ENCODE data around the gene EMP1.

Gene EMP1

GRCh38 chr12:13219320-13219719, 22.8 kb downstream of the EMP1 start:
- TF ChIP-seq, protein P1, sequence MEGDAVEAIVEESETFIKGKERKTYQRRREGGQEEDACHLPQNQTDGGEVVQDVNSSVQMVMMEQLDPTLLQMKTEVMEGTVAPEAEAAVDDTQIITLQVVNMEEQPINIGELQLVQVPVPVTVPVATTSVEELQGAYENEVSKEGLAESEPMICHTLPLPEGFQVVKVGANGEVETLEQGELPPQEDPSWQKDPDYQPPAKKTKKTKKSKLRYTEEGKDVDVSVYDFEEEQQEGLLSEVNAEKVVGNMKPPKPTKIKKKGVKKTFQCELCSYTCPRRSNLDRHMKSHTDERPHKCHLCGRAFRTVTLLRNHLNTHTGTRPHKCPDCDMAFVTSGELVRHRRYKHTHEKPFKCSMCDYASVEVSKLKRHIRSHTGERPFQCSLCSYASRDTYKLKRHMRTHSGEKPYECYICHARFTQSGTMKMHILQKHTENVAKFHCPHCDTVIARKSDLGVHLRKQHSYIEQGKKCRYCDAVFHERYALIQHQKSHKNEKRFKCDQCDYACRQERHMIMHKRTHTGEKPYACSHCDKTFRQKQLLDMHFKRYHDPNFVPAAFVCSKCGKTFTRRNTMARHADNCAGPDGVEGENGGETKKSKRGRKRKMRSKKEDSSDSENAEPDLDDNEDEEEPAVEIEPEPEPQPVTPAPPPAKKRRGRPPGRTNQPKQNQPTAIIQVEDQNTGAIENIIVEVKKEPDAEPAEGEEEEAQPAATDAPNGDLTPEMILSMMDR (IDR thresholded peaks at IDR 0.05) = no peak

DNA sequence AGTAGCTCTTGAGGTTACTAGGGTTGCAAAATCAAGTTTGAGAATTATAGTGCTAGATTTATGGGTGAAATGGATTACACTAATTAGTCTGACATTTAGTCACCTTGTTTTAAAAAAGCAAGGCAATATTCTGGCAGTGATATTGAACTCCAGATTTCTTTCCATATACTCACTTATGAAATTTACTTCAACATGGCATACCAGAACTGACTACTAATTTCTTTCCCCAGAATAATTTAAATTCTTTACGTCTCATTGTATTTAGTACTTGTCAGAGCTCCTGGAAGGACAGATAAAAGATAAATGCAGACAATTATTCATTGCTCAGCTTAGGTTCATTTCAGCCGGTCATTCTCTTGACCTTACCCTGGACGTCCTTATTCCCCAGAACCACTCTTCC, 24.3 kb downstream of the EMP1 start:
- TF ChIP-seq, protein P1 (IDR thresholded peaks at IDR 0.05) = no peak

- TF ChIP-seq, protein P1 (IDR thresholded peaks at IDR 0.05) = no peak
Observed at GRCh38 chr12:13222076-13222475, 25.6 kb downstream of the EMP1 start.

DNA sequence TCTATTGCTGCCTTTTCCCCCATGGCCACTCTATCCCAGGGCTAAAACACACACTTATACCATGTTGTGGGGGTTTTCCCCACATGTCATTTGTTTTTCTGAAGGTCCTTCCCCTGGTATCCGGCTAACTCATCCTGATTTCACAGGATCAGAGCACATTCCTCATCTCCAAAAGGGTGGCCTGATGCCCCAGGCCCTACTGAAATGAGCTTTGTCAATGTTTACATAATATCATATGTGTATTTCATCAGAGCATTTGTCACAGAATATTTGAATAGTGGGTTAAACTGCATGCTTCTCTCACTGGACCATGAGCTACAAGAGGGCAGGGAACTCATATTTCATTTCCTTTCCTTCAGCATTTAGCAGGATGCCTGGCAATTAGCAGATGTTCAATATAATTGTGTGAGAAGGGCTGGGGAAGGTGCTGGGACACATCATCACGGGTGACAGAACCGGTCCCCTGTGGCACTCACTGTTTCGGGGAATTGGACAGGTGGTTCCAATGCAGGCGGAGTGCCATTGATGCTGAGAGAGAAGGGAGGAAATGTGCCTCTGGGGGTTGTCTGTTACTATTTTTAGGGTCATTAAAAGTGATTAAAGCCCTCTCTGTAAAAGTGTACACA, 26.8 kb downstream of the EMP1 start:
- TF ChIP-seq, protein P1 (IDR thresholded peaks at IDR 0.05) = no peak

GRCh38 chr12:13223941-13224340, 27.4 kb downstream of the EMP1 start:
- TF ChIP-seq, protein P1 (IDR thresholded peaks at IDR 0.05) = no peak

DNA sequence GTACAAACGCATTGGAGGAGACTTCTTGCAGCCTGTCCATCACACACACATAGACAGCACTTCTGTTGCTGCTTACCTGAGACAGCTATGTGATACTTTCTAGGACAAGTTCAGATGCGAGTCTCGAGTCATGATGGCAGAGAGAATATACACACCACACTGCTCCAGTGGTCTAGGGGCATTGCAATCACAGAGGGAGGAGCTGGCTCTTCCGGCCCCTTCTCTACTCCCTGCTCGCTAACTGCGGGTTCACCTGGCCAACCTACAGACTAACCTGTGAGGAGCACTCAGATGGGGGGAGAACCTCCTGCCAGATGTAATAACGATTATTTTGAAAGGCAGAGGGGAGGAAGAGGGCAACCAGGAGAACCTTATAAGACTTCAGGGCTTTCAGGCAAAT, 30.7 kb downstream of the EMP1 start:
- TF ChIP-seq, protein P1 (IDR thresholded peaks at IDR 0.05) = no peak

DNA sequence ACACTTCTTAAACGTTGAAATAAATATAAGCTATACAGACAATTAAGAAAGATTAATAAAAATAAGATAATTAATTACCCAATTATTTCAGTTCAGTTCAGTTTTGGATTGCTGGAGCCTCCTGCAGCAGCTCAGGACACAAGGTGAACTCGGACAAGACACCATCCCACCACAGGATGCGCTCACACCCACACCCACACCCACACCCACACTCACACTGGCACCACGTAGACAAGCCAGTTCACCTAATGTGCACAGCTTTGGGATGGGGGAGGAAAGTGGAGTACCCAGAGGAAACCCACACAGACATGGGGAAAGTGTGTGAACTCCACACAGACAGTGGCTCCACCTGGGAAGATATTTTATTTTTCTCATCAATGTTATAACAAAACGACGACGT, 32.1 kb downstream of the EMP1 start:
- TF ChIP-seq, protein P1 (IDR thresholded peaks at IDR 0.05) = no peak

- TF ChIP-seq, protein P1 (IDR thresholded peaks at IDR 0.05) = no peak
Observed at GRCh38 chr12:13229504-13229903, 33.0 kb downstream of the EMP1 start.

Measured in LNCAP (cell line).